Osteocyte (in vitro differentiated cells): ENCODE data around the gene KIFC1. TPM values are rescaled to one million over a fixed set of nuclear protein-coding genes. Genes with fewer than 3 reads are reported as not detected.

Experiments
- DNase-seq: peaks from one replicate; pipeline ENCODE4 v3.0.0; 2021; ENCODE audit warnings: mixed read lengths; ENCODE audit not compliant: unreplicated experiment; ENCODE audit errors: extremely low spot score
- H3K27ac Mint-ChIP-seq: one replicate; pipeline ENCODE4 v1.8.0; 2021; ENCODE audit warnings: mild to moderate bottlenecking, mixed read lengths; ENCODE audit not compliant: unreplicated experiment
- H3K27me3 Mint-ChIP-seq: one replicate; pipeline ENCODE4 v1.8.0; 2021; ENCODE audit warnings: mixed read lengths; ENCODE audit not compliant: unreplicated experiment
- H3K36me3 Mint-ChIP-seq: one replicate; pipeline ENCODE4 v1.8.0; 2021; ENCODE audit warnings: mixed read lengths; ENCODE audit not compliant: unreplicated experiment
- H3K4me1 Mint-ChIP-seq: one replicate; pipeline ENCODE4 v1.8.0; 2021; ENCODE audit warnings: mixed read lengths; ENCODE audit not compliant: unreplicated experiment
- H3K4me3 Mint-ChIP-seq: one replicate; pipeline ENCODE4 v1.8.0; 2021; ENCODE audit warnings: mild to moderate bottlenecking, moderate library complexity, mixed read lengths; ENCODE audit not compliant: unreplicated experiment
- H3K9me3 Mint-ChIP-seq: one replicate; pipeline ENCODE4 v1.8.0; 2021; ENCODE audit warnings: mixed read lengths; ENCODE audit not compliant: unreplicated experiment
- total RNA-seq: library from RNA; stranded (reverse); gene quantifications from 2 replicates; pipeline ENCODE4 v1.2.1, GENCODE V29; 2021
- TF ChIP-seq, protein P1 (sequence below): fragments of 200-600 bp; sonication (generic); IDR thresholded peaks from 2 replicates; pipeline ENCODE4 v1.5.0; 2021; ENCODE audit warnings: antibody characterized with exemption, mild to moderate bottlenecking, moderate library complexity

KIFC1 gene
- total RNA-seq, 1 donor from 2014 or later = 10.8 TPM

DNA sequence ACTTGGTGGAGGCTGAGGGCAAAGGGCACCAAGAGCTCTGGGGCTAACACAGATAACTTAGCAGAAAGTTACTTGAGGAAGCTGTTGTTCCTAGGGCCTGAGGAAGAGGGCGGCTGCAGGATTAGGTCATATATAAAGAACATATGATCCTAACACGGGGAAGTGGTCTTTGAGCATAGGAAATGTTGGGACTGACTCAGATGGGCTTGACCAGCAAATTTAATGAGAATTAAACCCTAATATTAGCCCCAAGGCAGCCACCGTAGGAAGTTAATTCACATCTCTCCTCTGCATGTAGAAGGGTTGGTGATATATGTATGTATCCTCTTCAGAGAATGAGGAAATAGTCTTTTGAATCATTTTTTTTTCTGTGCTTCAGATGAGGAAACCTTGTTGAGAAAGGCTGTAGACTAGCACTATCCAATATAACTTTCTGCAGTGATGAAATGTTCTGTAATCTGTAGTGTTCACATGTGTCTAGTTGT, 53.5 kb downstream of the KIFC1 start:
- no peak overlapping the region for H3K27ac Mint-ChIP-seq
- H3K36me3 Mint-ChIP-seq = peaks cover 28% of the 10 kb centered on the region
- H3K4me1 Mint-ChIP-seq = no peaks in the 10 kb centered on the region
- no peak overlapping the region for H3K4me3 Mint-ChIP-seq
- TF ChIP-seq, protein P1, sequence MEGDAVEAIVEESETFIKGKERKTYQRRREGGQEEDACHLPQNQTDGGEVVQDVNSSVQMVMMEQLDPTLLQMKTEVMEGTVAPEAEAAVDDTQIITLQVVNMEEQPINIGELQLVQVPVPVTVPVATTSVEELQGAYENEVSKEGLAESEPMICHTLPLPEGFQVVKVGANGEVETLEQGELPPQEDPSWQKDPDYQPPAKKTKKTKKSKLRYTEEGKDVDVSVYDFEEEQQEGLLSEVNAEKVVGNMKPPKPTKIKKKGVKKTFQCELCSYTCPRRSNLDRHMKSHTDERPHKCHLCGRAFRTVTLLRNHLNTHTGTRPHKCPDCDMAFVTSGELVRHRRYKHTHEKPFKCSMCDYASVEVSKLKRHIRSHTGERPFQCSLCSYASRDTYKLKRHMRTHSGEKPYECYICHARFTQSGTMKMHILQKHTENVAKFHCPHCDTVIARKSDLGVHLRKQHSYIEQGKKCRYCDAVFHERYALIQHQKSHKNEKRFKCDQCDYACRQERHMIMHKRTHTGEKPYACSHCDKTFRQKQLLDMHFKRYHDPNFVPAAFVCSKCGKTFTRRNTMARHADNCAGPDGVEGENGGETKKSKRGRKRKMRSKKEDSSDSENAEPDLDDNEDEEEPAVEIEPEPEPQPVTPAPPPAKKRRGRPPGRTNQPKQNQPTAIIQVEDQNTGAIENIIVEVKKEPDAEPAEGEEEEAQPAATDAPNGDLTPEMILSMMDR = no peak
- H3K9me3 Mint-ChIP-seq = no peaks in the 10 kb centered on the region
- no peak for DNase-seq
- H3K27me3 Mint-ChIP-seq = no peaks in the 10 kb centered on the region

DNA sequence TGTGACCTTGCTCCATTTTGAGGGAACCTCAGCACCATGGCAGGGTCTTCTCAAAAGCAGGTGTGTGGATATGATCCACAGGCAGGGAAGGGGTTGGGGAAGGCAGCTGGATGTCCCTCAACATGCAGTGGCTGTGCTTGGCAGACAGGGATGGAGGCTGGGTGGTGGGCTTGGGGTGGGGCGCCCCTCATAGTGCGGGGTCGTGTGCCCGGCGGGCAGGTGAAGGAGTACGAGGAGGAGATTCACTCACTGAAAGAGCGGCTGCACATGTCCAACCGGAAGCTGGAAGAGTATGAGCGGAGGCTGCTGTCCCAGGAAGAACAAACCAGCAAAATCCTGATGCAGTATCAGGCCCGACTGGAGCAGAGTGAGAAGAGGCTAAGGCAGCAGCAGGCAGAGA, 54.7 kb downstream of the KIFC1 start:
- Mint-ChIP-seq H3K27me3 (no peaks in the 10 kb centered on the region), H3K4me3 (no peak overlapping the region), H3K9me3 (no peaks in the 10 kb centered on the region), H3K4me1 (no peaks in the 10 kb centered on the region), H3K36me3 (peaks cover 24% of the 10 kb centered on the region), H3K27ac (no peak overlapping the region)
- TF ChIP-seq, protein P1 = no peak
- DNase-seq = no peak

DNA sequence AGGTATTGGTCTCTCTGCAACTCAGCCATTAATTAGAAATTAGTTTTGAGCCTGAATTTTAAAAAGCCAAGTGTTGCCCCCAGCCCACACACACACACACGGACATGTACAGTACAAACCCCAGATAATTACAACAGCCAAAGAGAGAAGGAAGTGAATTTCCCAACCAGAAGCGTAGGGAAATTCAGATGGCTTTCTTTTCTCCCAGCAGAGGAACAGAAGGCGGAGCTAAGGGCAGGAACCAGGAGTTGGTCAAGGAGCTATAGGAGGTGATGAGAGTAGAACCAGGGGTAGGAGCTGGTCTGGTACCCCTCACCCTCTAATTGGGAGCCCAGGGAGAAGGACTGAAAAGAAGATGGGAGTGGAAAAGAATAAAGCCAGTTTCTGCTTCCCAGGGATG, 58.8 kb downstream of the KIFC1 start:
- peaks cover 20% of the 10 kb centered on the region for H3K4me1 Mint-ChIP-seq
- H3K4me3 Mint-ChIP-seq = no peak overlapping the region
- H3K27ac Mint-ChIP-seq = no peak overlapping the region
- TF ChIP-seq, protein P1 = no peak
- DNase-seq = no peak
- no peaks in the 10 kb centered on the region for H3K9me3 Mint-ChIP-seq
- no peaks in the 10 kb centered on the region for H3K27me3 Mint-ChIP-seq
- peaks cover 12% of the 10 kb centered on the region for H3K36me3 Mint-ChIP-seq

DNA sequence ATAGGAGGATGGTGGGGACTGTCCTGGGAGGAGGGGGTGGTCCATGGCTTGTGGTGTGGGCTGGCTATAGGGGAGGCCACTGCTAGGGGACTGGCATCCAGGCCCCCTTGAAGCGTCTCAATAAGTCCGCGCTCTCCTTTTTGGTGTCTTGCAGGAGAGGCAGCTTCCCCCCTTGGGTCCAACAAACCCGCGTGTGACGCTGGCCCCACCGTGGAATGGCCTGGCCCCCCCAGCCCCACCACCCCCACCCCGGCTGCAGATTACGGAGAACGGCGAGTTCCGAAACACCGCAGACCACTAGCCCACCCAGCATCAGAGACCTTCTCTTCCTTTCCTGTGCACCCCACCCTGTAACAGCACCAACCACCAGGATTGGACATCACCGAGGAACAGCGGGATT, 60.0 kb downstream of the KIFC1 start:
- H3K4me1 Mint-ChIP-seq = peaks cover 21% of the 10 kb centered on the region
- no peak overlapping the region for H3K4me3 Mint-ChIP-seq
- TF ChIP-seq, protein P1 = no peak
- no peak for DNase-seq
- H3K27me3 Mint-ChIP-seq = no peaks in the 10 kb centered on the region
- H3K9me3 Mint-ChIP-seq = no peaks in the 10 kb centered on the region
- no peak overlapping the region for H3K27ac Mint-ChIP-seq
- H3K36me3 Mint-ChIP-seq = peaks cover 6% of the 10 kb centered on the region

DNA sequence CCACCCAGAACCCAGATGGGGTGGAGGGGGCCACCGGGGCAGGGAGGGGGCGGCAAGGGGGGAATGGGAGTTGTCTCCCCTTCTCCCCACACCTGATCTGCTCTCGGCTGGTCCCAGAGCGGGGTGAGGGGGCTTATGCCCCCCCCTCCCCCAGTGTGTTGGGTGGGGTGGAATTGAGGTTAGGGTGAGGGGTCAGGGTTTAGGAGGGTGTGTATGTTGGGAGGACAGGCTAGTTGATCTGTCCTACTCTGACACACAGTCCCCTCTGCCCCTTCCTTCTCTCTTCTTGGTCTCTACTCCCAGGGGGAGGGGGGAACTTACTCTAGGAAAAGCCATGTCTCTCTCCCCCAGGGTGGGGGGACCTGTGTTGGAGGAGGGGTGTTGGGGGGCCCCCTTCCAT, 60.9 kb downstream of the KIFC1 start:
- Mint-ChIP-seq H3K4me3 (no peak overlapping the region), H3K4me1 (peaks cover 21% of the 10 kb centered on the region), H3K9me3 (no peaks in the 10 kb centered on the region), H3K27ac (no peak overlapping the region), H3K27me3 (no peaks in the 10 kb centered on the region), H3K36me3 (peaks cover 6% of the 10 kb centered on the region)
- DNase-seq = no peak
- TF ChIP-seq, protein P1 = no peak
